Natural killer cell (primary cell): ENCODE data around the gene PDCD1LG2. TPM values are rescaled to one million over a fixed set of nuclear protein-coding genes. Genes with fewer than 3 reads are reported as not detected.

Experiments used
- ATAC-seq, 3 donors: fragments of 150-1000 bp in 2 of 3; fragments of 200-7000 bp in 1 of 3; cut with Tn5 transposase; 1 replicate in 1 of 3; 2 replicates in 2 of 3; pipeline ENCODE4 v1.10.0; 2021; ENCODE audit warnings: mild to moderate bottlenecking in 2 of 3, moderate library complexity in 2 of 3
- DNase-seq, 2 donors: peaks; one replicate each; pipeline versions ENCODE4 v3.0.0 to v3.0.0-alpha.2; 2013 to 2021; ENCODE audit warnings: mixed read lengths in 1 of 2
- H3K27ac ChIP-seq: one replicate; pipeline ENCODE4 v1.5.1; 2013; ENCODE audit warnings: mild to moderate bottlenecking, low read length
- H3K27me3 ChIP-seq: one replicate; pipeline ENCODE4 v1.6.1; 2013; ENCODE audit warnings: low read length; ENCODE audit not compliant: control insufficient read depth, insufficient read depth
- H3K36me3 ChIP-seq: one replicate; pipeline ENCODE4 v1.6.1; 2013; ENCODE audit warnings: low read length; ENCODE audit not compliant: control insufficient read depth, insufficient read depth
- H3K4me1 ChIP-seq: one replicate; pipeline ENCODE4 v1.6.1; 2013; ENCODE audit warnings: low read length; ENCODE audit not compliant: control insufficient read depth, insufficient read depth
- H3K4me3 ChIP-seq: one replicate; pipeline ENCODE4 v1.5.1; 2013; ENCODE audit warnings: low read length
- H3K9me3 ChIP-seq: one replicate; pipeline ENCODE4 v1.6.1; 2013; ENCODE audit warnings: low read length; ENCODE audit not compliant: control insufficient read depth, insufficient read depth
- H3K27ac Mint-ChIP-seq, 2 donors: one replicate each; pipeline ENCODE4 v1.8.0; 2022; ENCODE audit warnings: mild to moderate bottlenecking in 2 of 2, mixed read lengths in 2 of 2, moderate library complexity in 1 of 2
- H3K27me3 Mint-ChIP-seq, 2 donors: one replicate each; pipeline ENCODE4 v1.8.0; 2022; ENCODE audit warnings: low read depth in 2 of 2, mixed read lengths in 2 of 2
- H3K36me3 Mint-ChIP-seq: one replicate; pipeline ENCODE4 v1.8.0; 2022; ENCODE audit warnings: mixed read lengths
- H3K4me1 Mint-ChIP-seq, 2 donors: one replicate each; pipeline ENCODE4 v1.8.0; 2022; ENCODE audit warnings: mixed read lengths in 2 of 2
- H3K4me3 Mint-ChIP-seq: one replicate; pipeline ENCODE4 v1.8.0; 2022; ENCODE audit warnings: mild to moderate bottlenecking, moderate library complexity, mixed read lengths
- H3K9me3 Mint-ChIP-seq, 2 donors: one replicate each; pipeline ENCODE4 v1.8.0; 2022; ENCODE audit warnings: mixed read lengths in 2 of 2
- CTCF ChIP-seq: fragments of 200-600 bp; IDR thresholded peaks from one replicate; pipeline ENCODE4 v1.8.0; 2022; ENCODE audit warnings: antibody characterized with exemption
- WGBS: methylation state at CpG from one replicate; pipeline ENCODE4 v1.1.7; 2013; ENCODE audit warnings: missing lambda C conversion rate; ENCODE audit not compliant: insufficient coverage; 5-methylcytosine and 5-hydroxymethylcytosine counted together
- intact Hi-C: fragments of 100-400 bp; cut with micrococcal nuclease; formaldehyde crosslinking; loops from one replicate; pipeline ENCODE4 v1.14.2; 2022
- total RNA-seq, 4 donors: library from RNA; stranded (reverse); fragments of 120-200 nt in 1 of 4; gene quantifications; one replicate each; pipeline versions ENCODE4 v1.2.3 to v1.2.4, GENCODE V29; 2013 to 2022

The PDCD1LG2 gene
- total RNA-seq, 3 donors from 2014 or later (not counting 1 experiment from before 2014, with no cell fraction given): 0.14 to 1.2 (median 0.16) TPM

DNA sequence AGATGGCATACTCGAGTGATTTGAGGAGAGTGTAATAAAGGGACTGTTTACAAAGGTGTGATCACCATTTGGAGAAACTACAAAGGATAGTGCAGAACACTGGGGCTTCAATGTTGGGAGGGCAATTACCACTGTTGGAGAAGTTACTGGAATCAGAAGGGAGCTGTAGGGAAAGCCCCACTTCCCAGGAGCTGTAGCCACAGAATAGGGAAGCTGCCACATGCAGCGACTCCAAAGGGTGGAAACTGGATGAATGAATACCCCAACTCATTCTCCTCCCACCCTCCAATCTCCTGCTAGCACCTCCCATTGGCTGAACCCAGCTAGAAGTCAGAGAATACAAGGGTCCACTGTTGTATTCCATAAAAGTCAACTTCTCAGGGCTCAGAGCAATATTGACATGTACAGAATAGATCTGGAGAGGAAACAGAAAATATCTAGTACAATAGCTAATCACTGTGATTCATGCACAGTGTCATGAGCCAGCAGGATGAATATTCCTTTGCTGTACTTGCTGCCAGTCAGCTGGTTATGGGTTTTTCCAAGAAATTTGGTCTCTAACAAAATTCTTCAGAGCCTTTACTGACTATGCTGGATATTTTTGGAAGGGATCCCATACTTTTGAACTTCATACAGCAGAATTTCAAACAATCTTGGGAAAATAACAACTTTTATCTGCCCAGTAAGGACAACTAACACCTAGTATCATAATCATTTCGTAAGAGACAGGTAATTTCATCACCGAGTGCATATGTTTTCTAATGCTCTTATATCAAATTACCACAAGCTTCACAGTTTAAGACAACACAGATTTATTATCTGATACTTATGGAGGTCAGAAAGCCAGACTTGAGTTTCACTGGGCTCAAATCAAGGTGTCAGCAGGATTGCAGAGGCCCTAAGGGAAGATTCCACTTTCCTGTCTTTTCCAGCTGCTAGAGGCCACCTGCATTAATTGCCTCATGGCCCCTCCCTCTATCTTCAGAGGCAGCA lies 39.6 kb downstream of the PDCD1LG2 start:
- no peaks in the 10 kb centered on the region for H3K36me3 Mint-ChIP-seq
- Histone ChIP-seq H3K27me3 (no peaks in the 10 kb centered on the region), H3K27ac (no peak overlapping the region), H3K9me3 (no peaks in the 10 kb centered on the region), H3K36me3 (no peaks in the 10 kb centered on the region), H3K4me3 (no peak overlapping the region), H3K4me1 (no peaks in the 10 kb centered on the region)
- no peak for TF ChIP-seq CTCF
- no peak overlapping the region for H3K4me3 Mint-ChIP-seq
- H3K27ac Mint-ChIP-seq: no peak overlapping the region
- no peaks in the 10 kb centered on the region for H3K9me3 Mint-ChIP-seq
- peaks cover 0 to 7% of the 10 kb centered on the region in 2 donors for H3K27me3 Mint-ChIP-seq
- no peaks in the 10 kb centered on the region for H3K4me1 Mint-ChIP-seq
- WGBS: 88% methylated on average over 4 of the region's 4 CpGs
- intact Hi-C loops: no loop called here
- no peak for ATAC-seq
- DNase-seq: no peak

DNA sequence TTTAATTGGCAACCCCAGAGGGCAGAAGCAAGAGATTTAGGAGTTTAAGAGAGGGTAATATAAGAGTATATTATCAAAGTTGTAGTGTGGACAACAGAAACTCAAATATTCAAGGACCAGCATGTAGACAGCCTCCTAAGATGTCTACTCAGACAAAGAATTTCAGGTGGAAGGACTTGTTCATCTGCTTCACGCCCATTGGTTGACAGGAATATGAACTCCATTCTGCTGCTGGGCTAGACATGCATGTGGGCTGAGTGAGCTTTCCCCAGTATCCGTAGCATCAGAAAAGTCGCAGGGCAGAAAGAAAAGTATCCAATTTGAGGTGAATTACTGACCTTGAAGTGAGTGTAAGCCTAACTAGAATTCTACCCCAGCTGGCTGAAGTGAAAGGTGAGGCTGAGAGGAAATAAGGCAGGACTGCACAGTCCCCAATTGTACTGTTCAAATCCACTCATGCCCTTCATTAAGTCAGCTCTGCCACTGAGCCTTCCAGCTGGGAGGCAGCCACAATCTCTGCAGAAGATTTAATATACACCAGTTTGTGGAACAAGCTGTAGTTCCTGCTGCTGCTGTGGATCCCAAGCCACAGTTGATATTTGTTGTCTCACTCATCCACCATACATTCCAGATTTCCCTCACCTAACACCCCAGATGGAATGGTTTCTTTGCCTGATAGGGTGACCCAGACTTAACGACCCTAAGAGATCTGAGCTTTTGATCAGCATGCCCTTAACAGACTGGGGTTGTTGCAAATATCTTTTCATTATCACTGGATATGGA lies 41.2 kb downstream of the PDCD1LG2 start:
- ATAC-seq: no peak
- Histone ChIP-seq H3K9me3 (no peaks in the 10 kb centered on the region), H3K27me3 (no peaks in the 10 kb centered on the region), H3K4me3 (no peak overlapping the region), H3K27ac (no peak overlapping the region), H3K4me1 (no peaks in the 10 kb centered on the region), H3K36me3 (no peaks in the 10 kb centered on the region)
- Mint-ChIP-seq H3K4me3 (no peak overlapping the region), H3K36me3 (no peaks in the 10 kb centered on the region), H3K27me3 (peaks cover 0 to 7% of the 10 kb centered on the region in 2 donors), H3K4me1 (peaks cover under 1 to 4% of the 10 kb centered on the region in 2 donors), H3K9me3 (no peaks in the 10 kb centered on the region), H3K27ac (no peak overlapping the region)
- TF ChIP-seq CTCF: no peak
- no peak for DNase-seq
- intact Hi-C loops: no loop called here
- WGBS: 87% methylated on average over 4 of the region's 4 CpGs

DNA sequence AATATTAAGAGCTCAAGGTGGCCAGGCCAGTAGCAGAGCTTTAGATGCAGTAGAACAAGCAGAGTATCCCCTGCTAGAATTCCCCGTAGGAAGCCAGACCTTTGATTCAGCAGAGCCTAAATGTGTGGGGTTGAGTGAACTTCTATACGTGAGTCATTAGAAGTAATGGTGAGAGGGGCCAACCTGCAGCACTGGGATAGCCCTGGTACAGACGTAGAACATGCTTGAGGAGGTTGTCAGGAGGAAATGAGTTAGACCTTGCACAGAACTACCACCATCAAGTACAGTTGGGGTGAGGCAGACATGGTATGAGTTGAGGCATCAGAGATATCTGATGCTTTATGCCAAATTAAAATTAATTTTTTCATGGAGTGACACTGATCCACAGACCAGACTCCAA lies 42.0 kb downstream of the PDCD1LG2 start:
- ATAC-seq: no peak
- no peak for TF ChIP-seq CTCF
- intact Hi-C loops: no loop called here
- Mint-ChIP-seq H3K27ac (no peak overlapping the region), H3K27me3 (peaks cover 0 to 7% of the 10 kb centered on the region in 2 donors), H3K36me3 (no peaks in the 10 kb centered on the region), H3K4me3 (no peak overlapping the region), H3K9me3 (no peaks in the 10 kb centered on the region), H3K4me1 (peaks cover 8 to 11% of the 10 kb centered on the region in 2 donors)
- H3K27ac ChIP-seq: no peak overlapping the region
- H3K4me3 ChIP-seq: no peak overlapping the region
- WGBS: 93% methylated on average over 3 of the region's 3 CpGs
- H3K27me3 ChIP-seq: no peaks in the 10 kb centered on the region
- H3K36me3 ChIP-seq: no peaks in the 10 kb centered on the region
- no peaks in the 10 kb centered on the region for H3K9me3 ChIP-seq
- H3K4me1 ChIP-seq: peaks cover 2% of the 10 kb centered on the region
- DNase-seq: no peak
